ENCODE data around the gene SSR2. TPM values are rescaled to one million over a fixed set of nuclear protein-coding genes. Genes with fewer than 3 reads are reported as not detected.

The SSR2 gene
- 374 TPM for polyA plus RNA-seq (2013, experiment 1 of 2; ENCODE audit: insufficient read length)
- 371 TPM for polyA plus RNA-seq (2013, experiment 2 of 2; ENCODE audit: insufficient read length)

- DNase-seq: peak; percentile 91
These were observed at the start of gene SSR2 for GRCh38 chr1:156020293-156021092. Gene SSR2, minus strand, starts transcription at chr1:156020951. Its CDS starts 784 bp downstream, at chr1:156020167.

- no peak for DNase-seq
These were observed 49.8 kb upstream of the SSR2 start for GRCh38 chr1:156070548-156070947.

GRCh38 chr1:156069490-156070455, 49.0 kb upstream of the SSR2 start:
- DNase-seq: no peak

- no peak for DNase-seq
These were observed 46.5 kb upstream of the SSR2 start for GRCh38 chr1:156067262-156067661.

- DNase-seq: no peak
These were observed 45.1 kb upstream of the SSR2 start for GRCh38 chr1:156065871-156066270.

- DNase-seq: no peak
These were observed 44.5 kb upstream of the SSR2 start for GRCh38 chr1:156065212-156065611.

GRCh38 chr1:156064615-156065014, 43.9 kb upstream of the SSR2 start:
- no peak for DNase-seq

- DNase-seq: no peak
These were observed 43.2 kb upstream of the SSR2 start for GRCh38 chr1:156063997-156064285.

- no peak for DNase-seq
These were observed 41.4 kb upstream of the SSR2 start for GRCh38 chr1:156062189-156062588.

GRCh38 chr1:156060937-156061636, 40.3 kb upstream of the SSR2 start, which contains the start of gene RAB25:
Gene RAB25, plus strand, starts transcription at chr1:156061160. Its CDS starts 241 bp downstream, at chr1:156061401.
- DNase-seq: no peak

- DNase-seq: no peak
These were observed 35.6 kb upstream of the SSR2 start for GRCh38 chr1:156056326-156056849.

- no peak for DNase-seq
These were observed 34.7 kb upstream of the SSR2 start for GRCh38 chr1:156055281-156056048.

GRCh38 chr1:156054500-156055280, 33.9 kb upstream of the SSR2 start, which contains the start of gene LAMTOR2:
Gene LAMTOR2, plus strand, starts transcription at chr1:156054782. Its CDS starts 108 bp downstream, at chr1:156054890.
- DNase-seq: peak; percentile 98

- DNase-seq: peak; percentile 92
These were observed 33.2 kb upstream of the SSR2 start, which contains the start of gene UBQLN4 for GRCh38 chr1:156053768-156054499. Gene UBQLN4, minus strand, starts transcription at chr1:156053798. Its CDS starts 97 bp downstream, at chr1:156053701.

GRCh38 chr1:156052862-156053767, 32.4 kb upstream of the SSR2 start:
- DNase-seq: peak; percentile 65

GRCh38 chr1:156051011-156051725, 30.4 kb upstream of the SSR2 start:
- no peak for DNase-seq

- DNase-seq: no peak
These were observed 29.6 kb upstream of the SSR2 start for GRCh38 chr1:156050376-156050775.
